Measurements from ENCODE around the gene JADE1.

DNA sequence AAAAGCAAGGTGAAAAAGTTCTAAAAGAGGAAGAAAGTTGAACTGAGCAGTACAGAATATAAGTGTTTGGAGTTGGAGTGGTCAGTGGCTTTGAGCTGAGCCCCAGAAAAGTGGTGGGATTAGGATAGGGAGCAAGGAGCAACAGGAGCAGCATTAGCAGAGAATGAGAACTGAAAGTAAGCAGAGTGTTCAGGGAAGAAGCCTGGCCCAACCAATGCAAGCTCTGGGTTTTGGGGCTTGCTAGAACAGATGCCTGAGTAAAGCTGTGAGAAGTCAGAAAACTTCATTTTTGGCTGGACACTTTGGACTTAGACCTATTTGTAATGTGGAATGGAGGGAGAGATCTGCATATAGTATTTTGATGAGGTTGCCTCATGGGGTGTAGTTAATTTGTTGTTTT lies 17.8 kb downstream of the JADE1 start:
- no peak for TF ChIP-seq POLR2A (IDR thresholded peaks at IDR 0.05)
- TF ChIP-seq, protein P1, sequence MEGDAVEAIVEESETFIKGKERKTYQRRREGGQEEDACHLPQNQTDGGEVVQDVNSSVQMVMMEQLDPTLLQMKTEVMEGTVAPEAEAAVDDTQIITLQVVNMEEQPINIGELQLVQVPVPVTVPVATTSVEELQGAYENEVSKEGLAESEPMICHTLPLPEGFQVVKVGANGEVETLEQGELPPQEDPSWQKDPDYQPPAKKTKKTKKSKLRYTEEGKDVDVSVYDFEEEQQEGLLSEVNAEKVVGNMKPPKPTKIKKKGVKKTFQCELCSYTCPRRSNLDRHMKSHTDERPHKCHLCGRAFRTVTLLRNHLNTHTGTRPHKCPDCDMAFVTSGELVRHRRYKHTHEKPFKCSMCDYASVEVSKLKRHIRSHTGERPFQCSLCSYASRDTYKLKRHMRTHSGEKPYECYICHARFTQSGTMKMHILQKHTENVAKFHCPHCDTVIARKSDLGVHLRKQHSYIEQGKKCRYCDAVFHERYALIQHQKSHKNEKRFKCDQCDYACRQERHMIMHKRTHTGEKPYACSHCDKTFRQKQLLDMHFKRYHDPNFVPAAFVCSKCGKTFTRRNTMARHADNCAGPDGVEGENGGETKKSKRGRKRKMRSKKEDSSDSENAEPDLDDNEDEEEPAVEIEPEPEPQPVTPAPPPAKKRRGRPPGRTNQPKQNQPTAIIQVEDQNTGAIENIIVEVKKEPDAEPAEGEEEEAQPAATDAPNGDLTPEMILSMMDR (IDR thresholded peaks at IDR 0.05): no peak

Data from testis (tissue), 2 donors.